NT2/D1 (cell line): ENCODE data around the gene RETN.

Experiments used
- SUZ12 ChIP-seq: IDR thresholded peaks from 2 replicates; pipeline ENCODE4 v1.6.1; 2011; ENCODE audit not compliant: insufficient read length, insufficient read depth; ENCODE audit errors: extremely low read depth
- YY1 ChIP-seq: IDR thresholded peaks from 2 replicates; pipeline ENCODE4 v1.6.1; 2011; ENCODE audit not compliant: insufficient read length, insufficient read depth
- ZNF274 ChIP-seq: IDR thresholded peaks from 2 replicates; pipeline ENCODE4 v1.6.1; 2011; ENCODE audit warnings: mild to moderate bottlenecking, low read depth, low read length

- TF ChIP-seq ZNF274 (no peak), YY1 (no peak), SUZ12 (no peak)
Observed at GRCh38 chr19:7697721-7698287, 29.0 kb downstream of the RETN start.
